A549 (cell line): ENCODE measurements around the gene ACIN1. TPM values are rescaled to one million over a fixed set of nuclear protein-coding genes. Genes with fewer than 3 reads are reported as not detected.

Source experiments
- ATAC-seq, 2 experiments: fragments of 200-7000 bp in 1 of 2; fragments of >200 bp in 1 of 2; cut with Nextera tagmentation in 1 of 2; cut with Tn5 transposase in 1 of 2; 3 replicates each; pipeline versions ENCODE4 v1.8.0 to v1.9.1; 2018 to 2020; ENCODE audit warnings: mild to moderate bottlenecking in 1 of 2, moderate library complexity in 1 of 2
- CTCF ChIA-PET: fragments of 300-600 bp; sonication (Branson Sonifier 250); formaldehyde crosslinking; extraction: SDS; loops from one replicate; lab custom pipeline; 2021; ENCODE audit warnings: antibody characterized with exemption, inconsistent platforms; lab: Yijun Ruan, JAX
- POLR2A ChIA-PET: fragments of 350-600 bp; formaldehyde crosslinking; extraction: SDS; loops from one replicate; lab custom pipeline; 2021; ENCODE audit warnings: antibody characterized with exemption, inconsistent platforms; lab: Yijun Ruan, JAX
- DNase-seq, 2 experiments: peaks; one replicate each; pipeline versions ENCODE4 v3.0.0 to v3.0.0-alpha.2; 2011 to 2016; ENCODE audit warnings: low read depth in 1 of 2, low spot score in 1 of 2
- FAIRE-seq: peaks from 2 replicates; lab custom pipeline; 2011; peaks lifted over from hg19 to GRCh38; lab: Jason Lieb, UNC
- H3K27ac ChIP-seq, 2 experiments: fragments of >200 bp; sonication (Bioruptor Twin); formaldehyde crosslinking; 3 replicates each; pipeline ENCODE4 v1.5.1; 2016 to 2017
- H3K4me1 ChIP-seq: fragments of >200 bp; sonication (Bioruptor Twin); formaldehyde crosslinking; 3 replicates; pipeline ENCODE4 v1.6.1; 2016
- H3K4me2 ChIP-seq: fragments of >200 bp; sonication (Bioruptor Twin); formaldehyde crosslinking; 3 replicates; pipeline ENCODE4 v1.6.1; 2016
- H3K4me3 ChIP-seq: fragments of >200 bp; sonication (Bioruptor Twin); formaldehyde crosslinking; 3 replicates; pipeline ENCODE4 v1.5.1; 2016
- H3K9me3 ChIP-seq: fragments of >200 bp; sonication (Bioruptor Twin); formaldehyde crosslinking; 3 replicates; pipeline ENCODE4 v1.6.1; 2016
- CEBPB ChIP-seq, 2 experiments: fragments of >200 bp in 1 of 2; sonication (Bioruptor Twin) in 1 of 2; formaldehyde crosslinking in 1 of 2; IDR thresholded peaks; 2 replicates each; pipeline ENCODE4 v1.6.1; 2012 to 2016
- EP300 ChIP-seq, 2 experiments: fragments of >200 bp; sonication (Bioruptor Twin); formaldehyde crosslinking; IDR thresholded peaks; 2 replicates in 1 of 2; 3 replicates in 1 of 2; pipeline ENCODE4 v1.6.1; 2016 to 2017
- ESRRA ChIP-seq: fragments of 150-350 bp; IDR thresholded peaks from 2 replicates; pipeline ENCODE4 v1.6.1; 2014; ENCODE audit warnings: mild to moderate bottlenecking, low read length, borderline replicate concordance
- HDAC2 ChIP-seq: fragments of 200-600 bp; sonication (generic); IDR thresholded peaks from 2 replicates; pipeline ENCODE4 v1.6.1; 2016
- HES2 ChIP-seq: fragments of >200 bp; sonication (Bioruptor Twin); formaldehyde crosslinking; IDR thresholded peaks from 2 replicates; pipeline ENCODE4 v1.6.1; 2016
- HEYL ChIP-seq: fragments of 250-450 bp; sonication (Bioruptor Pico); IDR thresholded peaks from 2 replicates; pipeline ENCODE4 v1.8.0; 2021; ENCODE audit warnings: mild to moderate bottlenecking, moderate library complexity
- HMGXB4 ChIP-seq: fragments of 250-450 bp; sonication (Bioruptor Pico); IDR thresholded peaks from 2 replicates; pipeline ENCODE4 v1.5.0; 2021; ENCODE audit warnings: mild to moderate bottlenecking, moderate library complexity, borderline replicate concordance
- HOXA7 ChIP-seq: fragments of 250-450 bp; sonication (Bioruptor Pico); IDR thresholded peaks from 2 replicates; pipeline ENCODE4 v1.5.0; 2020; ENCODE audit warnings: mild to moderate bottlenecking, moderate library complexity
- JUNB ChIP-seq: fragments of >200 bp; sonication (Bioruptor Twin); formaldehyde crosslinking; IDR thresholded peaks from 2 replicates; pipeline ENCODE4 v1.6.1; 2016
- MAX ChIP-seq: IDR thresholded peaks from 2 replicates; pipeline ENCODE4 v1.6.1; 2012
- NPAS2 ChIP-seq: fragments of 250-450 bp; sonication (Bioruptor Pico); IDR thresholded peaks from 2 replicates; pipeline ENCODE4 v1.8.0; 2022; ENCODE audit warnings: mild to moderate bottlenecking, moderate library complexity, borderline replicate concordance
- RARB ChIP-seq: fragments of 250-450 bp; sonication (Bioruptor Pico); IDR thresholded peaks from 2 replicates; pipeline ENCODE4 v1.8.0; 2021; ENCODE audit warnings: mild to moderate bottlenecking, moderate library complexity
- RFX5 ChIP-seq: fragments of 450-650 bp; IDR thresholded peaks from 2 replicates; pipeline ENCODE4 v1.7.1; 2014; ENCODE audit warnings: antibody characterized with exemption, mild to moderate bottlenecking, moderate library complexity
- RNF2 ChIP-seq: fragments of 200-600 bp; sonication (generic); IDR thresholded peaks from 2 replicates; pipeline ENCODE4 v1.6.1; 2016; ENCODE audit warnings: low read depth, mild to moderate bottlenecking, antibody characterized with exemption, moderate library complexity, borderline replicate concordance
- SMC3 ChIP-seq: fragments of >200 bp; sonication (Bioruptor Twin); formaldehyde crosslinking; IDR thresholded peaks from 3 replicates; pipeline ENCODE4 v1.6.1; 2018; ENCODE audit warnings: inconsistent platforms
- USF2 ChIP-seq: fragments of 450-650 bp; IDR thresholded peaks from 2 replicates; pipeline ENCODE4 v1.6.1; 2014; ENCODE audit warnings: antibody characterized with exemption
- ZFP36 ChIP-seq: fragments of 450-650 bp; IDR thresholded peaks from 2 replicates; pipeline ENCODE4 v1.6.1; 2014; ENCODE audit warnings: borderline replicate concordance; ENCODE audit not compliant: partially characterized antibody
- WGBS: methylation state at CpG from one replicate; pipeline ENCODE4 v1.1.6; 2017; ENCODE audit errors: missing lambda C conversion rate; 5-methylcytosine and 5-hydroxymethylcytosine counted together
- polyA plus RNA-seq, 4 experiments: library from polyadenylated mRNA; depleted of rRNA in 3 of 4; stranded (reverse); fragments of >200 nt; fragmentation: RNase III in 1 of 4; extraction: RNeasy Plus Mini Kit Qiagen cat#74134 plus additional on column Dnase treatment in 1 of 4; gene quantifications; 2 replicates in 3 of 4; 3 replicates in 1 of 4; pipeline ENCODE4 v1.2.3, GENCODE V29; 2011 to 2017
- TF ChIP-seq, protein P1 (sequence below): fragments of 200-600 bp; sonication (generic); IDR thresholded peaks from 2 replicates; pipeline ENCODE4 v1.6.1; 2016; ENCODE audit warnings: antibody characterized with exemption, mild to moderate bottlenecking, moderate library complexity
- TF ChIP-seq, protein P2 (sequence below): fragments of 150-350 bp; IDR thresholded peaks from 2 replicates; pipeline ENCODE4 v1.6.1; 2014; ENCODE audit warnings: low read depth, mild to moderate bottlenecking, low read length

ACIN1 gene
- polyA plus RNA-seq, 2 of the 4 experiments (the other 2 are of a cell fraction): 140 to 147 TPM

- TF ChIP-seq, protein P1, sequence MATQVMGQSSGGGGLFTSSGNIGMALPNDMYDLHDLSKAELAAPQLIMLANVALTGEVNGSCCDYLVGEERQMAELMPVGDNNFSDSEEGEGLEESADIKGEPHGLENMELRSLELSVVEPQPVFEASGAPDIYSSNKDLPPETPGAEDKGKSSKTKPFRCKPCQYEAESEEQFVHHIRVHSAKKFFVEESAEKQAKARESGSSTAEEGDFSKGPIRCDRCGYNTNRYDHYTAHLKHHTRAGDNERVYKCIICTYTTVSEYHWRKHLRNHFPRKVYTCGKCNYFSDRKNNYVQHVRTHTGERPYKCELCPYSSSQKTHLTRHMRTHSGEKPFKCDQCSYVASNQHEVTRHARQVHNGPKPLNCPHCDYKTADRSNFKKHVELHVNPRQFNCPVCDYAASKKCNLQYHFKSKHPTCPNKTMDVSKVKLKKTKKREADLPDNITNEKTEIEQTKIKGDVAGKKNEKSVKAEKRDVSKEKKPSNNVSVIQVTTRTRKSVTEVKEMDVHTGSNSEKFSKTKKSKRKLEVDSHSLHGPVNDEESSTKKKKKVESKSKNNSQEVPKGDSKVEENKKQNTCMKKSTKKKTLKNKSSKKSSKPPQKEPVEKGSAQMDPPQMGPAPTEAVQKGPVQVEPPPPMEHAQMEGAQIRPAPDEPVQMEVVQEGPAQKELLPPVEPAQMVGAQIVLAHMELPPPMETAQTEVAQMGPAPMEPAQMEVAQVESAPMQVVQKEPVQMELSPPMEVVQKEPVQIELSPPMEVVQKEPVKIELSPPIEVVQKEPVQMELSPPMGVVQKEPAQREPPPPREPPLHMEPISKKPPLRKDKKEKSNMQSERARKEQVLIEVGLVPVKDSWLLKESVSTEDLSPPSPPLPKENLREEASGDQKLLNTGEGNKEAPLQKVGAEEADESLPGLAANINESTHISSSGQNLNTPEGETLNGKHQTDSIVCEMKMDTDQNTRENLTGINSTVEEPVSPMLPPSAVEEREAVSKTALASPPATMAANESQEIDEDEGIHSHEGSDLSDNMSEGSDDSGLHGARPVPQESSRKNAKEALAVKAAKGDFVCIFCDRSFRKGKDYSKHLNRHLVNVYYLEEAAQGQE: no peak
- TF ChIP-seq, all 56 proteins: peak for 0
Measured at GRCh38 chr14:23112359-23113178, 17.6 kb upstream of the ACIN1 start (continued).

DNA sequence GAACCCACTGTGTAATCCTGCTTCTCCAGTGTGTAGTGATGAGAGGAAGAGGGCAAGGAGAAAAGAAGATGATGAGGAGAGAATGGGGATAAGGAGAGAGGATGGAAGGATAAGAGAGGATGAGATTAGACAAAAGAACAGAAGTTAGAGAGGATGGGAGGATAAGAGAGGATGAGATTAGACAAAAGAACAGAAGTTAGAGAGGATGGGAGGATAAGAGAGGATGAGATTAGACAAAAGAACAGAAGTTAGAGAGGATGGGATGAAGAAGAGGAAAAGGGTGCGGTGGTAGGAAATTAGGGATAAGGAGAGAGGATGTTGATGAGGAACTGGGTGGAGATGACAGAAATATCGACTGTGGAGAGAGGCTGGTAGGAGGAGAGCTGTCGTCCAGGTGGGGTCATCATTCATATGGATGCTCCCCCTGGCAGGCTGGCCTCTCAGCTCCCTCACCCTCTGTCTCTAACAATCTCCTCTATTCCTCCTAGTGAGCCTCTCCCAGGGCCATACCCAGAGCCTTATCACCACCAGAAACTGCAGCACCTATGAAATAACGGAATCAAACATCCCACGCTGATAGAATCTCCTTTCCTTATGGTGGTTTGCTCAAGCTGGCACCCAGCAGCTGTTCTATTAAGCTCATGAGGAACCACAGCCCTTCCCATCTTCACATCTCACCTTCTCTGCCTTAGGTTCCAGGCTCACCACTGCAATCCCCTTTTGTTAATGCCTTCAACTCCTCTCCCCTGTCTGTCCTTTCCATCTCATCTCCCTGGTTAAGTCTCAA, 15.8 kb upstream of the ACIN1 start:
- Histone ChIP-seq H3K9me3 (no peaks in the 10 kb centered on the region), H3K4me1 (peaks cover 24% of the 10 kb centered on the region), H3K27ac (no peak overlapping the region), H3K4me3 (no peak overlapping the region), H3K4me2 (no peak overlapping the region)
- TF ChIP-seq HMGXB4 (CRISPR knock-in tag): no peak
- no peak for TF ChIP-seq JUNB
- no peak for TF ChIP-seq EP300 (IDR thresholded peaks at IDR 0.05)
- TF ChIP-seq NPAS2 (CRISPR knock-in tag): no peak
- no peak for TF ChIP-seq RNF2
- TF ChIP-seq ZFP36: no peak
- TF ChIP-seq ESRRA: no peak
- no peak for TF ChIP-seq HOXA7 (CRISPR knock-in tag)
- TF ChIP-seq CEBPB (IDR thresholded peaks at IDR 0.05): no peak
- no peak for TF ChIP-seq RFX5
- no peak for TF ChIP-seq RARB (CRISPR knock-in tag)
- TF ChIP-seq HDAC2: no peak
- no peak for TF ChIP-seq USF2
- no peak for TF ChIP-seq SMC3
- TF ChIP-seq HEYL (CRISPR knock-in tag): no peak
- TF ChIP-seq MAX: no peak
- no peak for TF ChIP-seq HES2
- TF ChIP-seq, protein P2, sequence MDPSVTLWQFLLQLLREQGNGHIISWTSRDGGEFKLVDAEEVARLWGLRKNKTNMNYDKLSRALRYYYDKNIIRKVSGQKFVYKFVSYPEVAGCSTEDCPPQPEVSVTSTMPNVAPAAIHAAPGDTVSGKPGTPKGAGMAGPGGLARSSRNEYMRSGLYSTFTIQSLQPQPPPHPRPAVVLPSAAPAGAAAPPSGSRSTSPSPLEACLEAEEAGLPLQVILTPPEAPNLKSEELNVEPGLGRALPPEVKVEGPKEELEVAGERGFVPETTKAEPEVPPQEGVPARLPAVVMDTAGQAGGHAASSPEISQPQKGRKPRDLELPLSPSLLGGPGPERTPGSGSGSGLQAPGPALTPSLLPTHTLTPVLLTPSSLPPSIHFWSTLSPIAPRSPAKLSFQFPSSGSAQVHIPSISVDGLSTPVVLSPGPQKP: no peak
- no peak for DNase-seq
- 31% methylated on average over 5 of the region's 5 CpGs for whole genome bisulfite sequencing
- ChIA-PET POLR2A (interaction anchor here (0.9 kb wide), 1 partner anchor 16 kb away, joined by 4 read pairs; the partner anchor contains the start of gene ACIN1), CTCF (interaction anchor here (0.6 to 24.2 kb wide), 15 partner anchors 10 to 215 kb away, joined by 3 to 848 read pairs (median 17); partner anchors contain the start of genes ACIN1, C14orf119, CDH24 and SLC7A8)
- FAIRE-seq: no peak
- no peak for ATAC-seq
